GM12878 (cell line): ENCODE results near the gene MYO16. TPM values are rescaled to one million over a fixed set of nuclear protein-coding genes. Genes with fewer than 3 reads are reported as not detected.
A peak's percentile ranks its signal among the peaks of the same experiment; 100 is the strongest.

Experiments
- ATAC-seq: fragments of 200-7000 bp; cut with Tn5 transposase; 3 replicates; pipeline ENCODE4 v1.9.1; 2020; ENCODE audit warnings: mild to moderate bottlenecking, moderate library complexity
- BruUV-seq: library from RNA; stranded (reverse); fragments of 400-500 nt; replicated peaks from 2 replicates; lab custom pipeline; 2021; lab: Mats Ljungman, UMichigan
- CTCF ChIA-PET: fragments of 300-600 bp; sonication (Branson Sonifier 250); formaldehyde crosslinking; extraction: SDS; loops from one replicate; lab custom pipeline; 2021; ENCODE audit warnings: inconsistent platforms; lab: Yijun Ruan, JAX
- POLR2A ChIA-PET: fragments of 350-600 bp; formaldehyde crosslinking; extraction: SDS; loops from one replicate; lab custom pipeline; 2021; ENCODE audit warnings: inconsistent platforms; lab: Charles Lee
- RAD21 ChIA-PET: fragments of 300-600 bp; sonication (Branson Sonifier 250); formaldehyde crosslinking; loops from one replicate; lab custom pipeline; 2023; ENCODE audit warnings: antibody characterized with exemption; ENCODE audit not compliant: unreplicated experiment; lab: Charles Lee
- SMC1A ChIA-PET: fragments of 300-600 bp; sonication (Branson Sonifier 250); formaldehyde crosslinking; loops from one replicate; lab custom pipeline; 2023; ENCODE audit not compliant: unreplicated experiment, uncharacterized antibody; lab: Charles Lee
- DNase-seq: peaks from one replicate; pipeline ENCODE4 v3.0.0-alpha.2; 2011; ENCODE audit warnings: low read depth, low spot score
- FAIRE-seq: peaks from 3 replicates; lab custom pipeline; 2011; peaks lifted over from hg19 to GRCh38; lab: Jason Lieb, UNC
- H2AFZ ChIP-seq: 2 replicates; pipeline ENCODE4 v1.6.0; 2011; ENCODE audit warnings: low read depth, low read length, control low read depth; ENCODE audit not compliant: control insufficient read depth
- H3K27ac ChIP-seq: 2 replicates; pipeline ENCODE4 v1.5.1; 2011; ENCODE audit warnings: control low read depth; ENCODE audit not compliant: control insufficient read depth, insufficient read depth
- H3K27me3 ChIP-seq, 2 experiments: replicated peaks in 1 of 2; 2 replicates each; pipeline versions ENCODE4 v1.6.0 to v1.6.1; 2011; ENCODE audit warnings: low read length in 1 of 2; ENCODE audit not compliant: control insufficient read depth in 2 of 2, insufficient read depth in 2 of 2
- H3K36me3 ChIP-seq, 2 experiments: 2 replicates each; pipeline ENCODE4 v1.5.1; 2011; ENCODE audit warnings: low read length in 1 of 2; ENCODE audit not compliant: control insufficient read depth in 2 of 2, insufficient read depth in 2 of 2
- H3K4me1 ChIP-seq: 2 replicates; pipeline ENCODE4 v1.6.1; 2011; ENCODE audit warnings: mild to moderate bottlenecking, low read length, moderate library complexity, mixed read lengths; ENCODE audit not compliant: control insufficient read depth, insufficient read depth
- H3K4me2 ChIP-seq: 2 replicates; pipeline ENCODE4 v1.6.0; 2011; ENCODE audit warnings: control low read depth; ENCODE audit not compliant: control insufficient read depth, insufficient read depth
- H3K4me3 ChIP-seq: fragments of 200-600 bp; sonication (generic); 2 replicates; pipeline ENCODE4 v1.5.1; 2016
- H3K79me2 ChIP-seq: 2 replicates; pipeline ENCODE4 v1.6.0; 2011; ENCODE audit warnings: low read length; ENCODE audit not compliant: control insufficient read depth, insufficient read depth
- H3K9ac ChIP-seq: 2 replicates; pipeline ENCODE4 v1.8.0; 2011; ENCODE audit warnings: low read length, control low read depth, mixed read lengths; ENCODE audit not compliant: control insufficient read depth, insufficient read depth
- H3K9me3 ChIP-seq: replicated peaks from 3 replicates; pipeline ENCODE4 v1.5.1; 2011; ENCODE audit warnings: mild to moderate bottlenecking, low read length; ENCODE audit not compliant: control insufficient read depth, insufficient read depth
- H4K20me1 ChIP-seq: 2 replicates; pipeline ENCODE4 v1.6.0; 2011; ENCODE audit not compliant: control insufficient read depth, insufficient read depth
- BACH1 ChIP-seq: fragments of 450-650 bp; IDR thresholded peaks from 2 replicates; pipeline ENCODE4 v1.6.1; 2017; ENCODE audit warnings: mild to moderate bottlenecking, borderline replicate concordance
- CREM ChIP-seq: IDR thresholded peaks from 2 replicates; pipeline ENCODE4 v1.6.1; 2014; ENCODE audit warnings: antibody characterized with exemption, low read depth
- KAT2A ChIP-seq: conservative IDR thresholded peaks from 2 replicates; pipeline ENCODE4 v1.6.1; 2011; ENCODE audit warnings: low read depth, low read length; ENCODE audit not compliant: control insufficient read depth
- NFYB ChIP-seq: IDR thresholded peaks from 2 replicates; pipeline ENCODE4 v1.6.1; 2011; ENCODE audit warnings: low read depth, mild to moderate bottlenecking, low read length, improper control_type of control experiment, moderate library complexity; ENCODE audit not compliant: insufficient read depth
- SP1 ChIP-seq: IDR thresholded peaks from one replicate; pipeline ENCODE4 v1.6.1; 2011; ENCODE audit warnings: low read depth, low read length
- STAT3 ChIP-seq: IDR thresholded peaks from 2 replicates; pipeline ENCODE4 v1.6.1; 2011; ENCODE audit warnings: low read depth, low read length, improper control_type of control experiment
- ZNF274 ChIP-seq: IDR thresholded peaks from one replicate; pipeline ENCODE4 v1.8.0; 2011; ENCODE audit not compliant: insufficient read length, insufficient read depth
- WGBS: methylation state at CpG from one replicate; pipeline ENCODE4 v1.1.6; 2016; ENCODE audit warnings: low lambda C conversion rate; ENCODE audit not compliant: insufficient replicate concordance, insufficient coverage; ENCODE audit errors: missing lambda C conversion rate; 5-methylcytosine and 5-hydroxymethylcytosine counted together
- in situ Hi-C: fragments of 300-500 bp; cut with MboI; formaldehyde crosslinking; loops from 9 replicates; pipeline ENCODE4 v1.14.3; 2018; ENCODE audit warnings: mixed read lengths
- intact Hi-C: fragments of 100-400 bp; cut with micrococcal nuclease; formaldehyde crosslinking; loops from one replicate; pipeline ENCODE4 v1.14.2; 2022; ENCODE audit not compliant: unreplicated experiment
- polyA plus RNA-seq, 11 experiments: library from polyadenylated mRNA; depleted of rRNA in 4 of 11; unstranded in 6 of 11; stranded (reverse) in 5 of 11; fragments of >200 nt; fragmentation: Nextera tagmentation in 4 of 11; fragmentation: Illumina TruSeq in 1 of 11; extraction: Ambion mirVana in 4 of 11; extraction: Trizol in 1 of 11; gene quantifications; 1 replicate in 1 of 11; 2 replicates in 10 of 11; pipeline versions ENCODE4 v1.2.1 to v1.2.3, GENCODE V29; 2011 to 2016; ENCODE audit warnings: inconsistent platforms in 2 of 11, missing spikeins in 2 of 11, low read depth in 1 of 11
- total RNA-seq, 4 experiments: library from RNA; depleted of rRNA in 3 of 4; stranded (reverse); fragments of >200 nt in 3 of 4; fragmentation: Illumina TruSeq in 1 of 4; extraction: Trizol in 1 of 4; gene quantifications; 2 replicates each; pipeline versions ENCODE4 v1.2.1 to v1.2.3, GENCODE V29; 2013 to 2021
- TF ChIP-seq, protein P1 (sequence below): fragments of 450-650 bp; IDR thresholded peaks from 2 replicates; pipeline ENCODE4 v1.6.1; 2017; ENCODE audit warnings: mild to moderate bottlenecking
- TF ChIP-seq, protein P2 (sequence below): fragments of 450-650 bp; formaldehyde crosslinking; IDR thresholded peaks from 2 replicates; pipeline ENCODE4 v1.4.0; 2022; ENCODE audit warnings: mild to moderate bottlenecking, moderate library complexity
- TF ChIP-seq, protein P3 (sequence below): fragments of 450-650 bp; IDR thresholded peaks from 2 replicates; pipeline ENCODE4 v1.6.1; 2017; ENCODE audit warnings: low read depth, mild to moderate bottlenecking, moderate library complexity
- TF ChIP-seq, protein P4 (sequence below), 3 experiments: IDR thresholded peaks in 2 of 3; conservative IDR thresholded peaks in 1 of 3; 2 replicates each; pipeline ENCODE4 v1.5.1; 2011; ENCODE audit warnings: low read depth in 3 of 3, low read length in 3 of 3, mild to moderate bottlenecking in 3 of 3, control low read depth in 2 of 3, moderate library complexity in 2 of 3, inconsistent platforms in 1 of 3, mixed read lengths in 1 of 3; ENCODE audit not compliant: control insufficient read depth in 2 of 3, insufficient read depth in 1 of 3; ENCODE audit errors: extremely low read depth in 1 of 3
- TF ChIP-seq, protein P5 (sequence below): fragments of 450-650 bp; IDR thresholded peaks from 2 replicates; pipeline ENCODE4 v1.6.1; 2017; ENCODE audit warnings: mild to moderate bottlenecking, low read depth, inconsistent platforms; ENCODE audit not compliant: poor library complexity, severe bottlenecking

Gene MYO16
- total and polyA plus RNA-seq, 10 of the 15 experiments (the other 5 are each of a cell fraction or from before 2014, with no cell fraction given): under 0.01 to 1.7 (median 0.05) TPM; not detected in 4

DNA sequence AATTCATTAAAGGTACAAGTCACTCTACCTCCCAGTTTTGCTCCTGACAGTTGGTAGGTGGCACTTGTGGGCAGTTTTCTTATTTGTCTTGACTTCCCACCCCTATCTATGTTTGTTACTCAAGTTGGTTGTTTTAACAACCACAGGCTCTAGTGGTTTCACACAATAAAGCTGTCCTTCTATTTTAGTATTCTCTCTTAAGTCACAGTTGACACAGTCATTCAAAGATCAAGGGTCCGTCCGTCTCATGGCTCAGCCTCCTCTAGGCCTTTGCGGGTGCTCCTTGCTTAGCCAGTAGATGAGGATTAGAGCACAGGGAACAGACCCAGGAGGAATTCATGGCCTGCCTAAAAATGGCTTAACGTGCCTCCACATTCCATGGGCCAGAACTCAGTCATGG is 583.2 kb downstream of the MYO16 start:
- Histone ChIP-seq H3K4me3 (no peak overlapping the region), H3K9ac (no peak overlapping the region), H3K27ac (no peak overlapping the region), H4K20me1 (no peaks in the 10 kb centered on the region), H2AFZ (no peak overlapping the region), H3K36me3 (no peaks in the 10 kb centered on the region), H3K4me2 (no peak overlapping the region), H3K4me1 (no peaks in the 10 kb centered on the region), H3K79me2 (no peaks in the 10 kb centered on the region), H3K9me3 (no peaks in the 10 kb centered on the region), H3K27me3 (no peaks in the 10 kb centered on the region)
- intact Hi-C loops (no loop called here), in situ Hi-C loops (no loop called here)
- ATAC-seq: peak; percentile 91
- no peak for DNase-seq
- ChIA-PET SMC1A (interaction anchor here (3.4 kb wide), 1 partner anchor 51 kb away, joined by 14 read pairs; no protein-coding TSS in a partner anchor), CTCF (no interaction called here), RAD21 (interaction anchor here (2.9 kb wide), 1 partner anchor 50 kb away, joined by 11 read pairs; no protein-coding TSS in a partner anchor), POLR2A (interaction anchor here (0.6 kb wide), 1 partner anchor 56 kb away, joined by 7 read pairs; no protein-coding TSS in a partner anchor)
- 46% methylated on average over 4 of the region's 4 CpGs for WGBS
- no peak for FAIRE-seq
- BruUV-seq: no TSS peak
- TF ChIP-seq BACH1 (no peak), SP1 (no peak), ZNF274 (no peak), KAT2A (no peak), NFYB (no peak), STAT3 (no peak), CREM (no peak)
- TF ChIP-seq, protein P1, sequence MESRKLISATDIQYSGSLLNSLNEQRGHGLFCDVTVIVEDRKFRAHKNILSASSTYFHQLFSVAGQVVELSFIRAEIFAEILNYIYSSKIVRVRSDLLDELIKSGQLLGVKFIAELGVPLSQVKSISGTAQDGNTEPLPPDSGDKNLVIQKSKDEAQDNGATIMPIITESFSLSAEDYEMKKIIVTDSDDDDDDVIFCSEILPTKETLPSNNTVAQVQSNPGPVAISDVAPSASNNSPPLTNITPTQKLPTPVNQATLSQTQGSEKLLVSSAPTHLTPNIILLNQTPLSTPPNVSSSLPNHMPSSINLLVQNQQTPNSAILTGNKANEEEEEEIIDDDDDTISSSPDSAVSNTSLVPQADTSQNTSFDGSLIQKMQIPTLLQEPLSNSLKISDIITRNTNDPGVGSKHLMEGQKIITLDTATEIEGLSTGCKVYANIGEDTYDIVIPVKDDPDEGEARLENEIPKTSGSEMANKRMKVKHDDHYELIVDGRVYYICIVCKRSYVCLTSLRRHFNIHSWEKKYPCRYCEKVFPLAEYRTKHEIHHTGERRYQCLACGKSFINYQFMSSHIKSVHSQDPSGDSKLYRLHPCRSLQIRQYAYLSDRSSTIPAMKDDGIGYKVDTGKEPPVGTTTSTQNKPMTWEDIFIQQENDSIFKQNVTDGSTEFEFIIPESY: no peak
- TF ChIP-seq, protein P2, sequence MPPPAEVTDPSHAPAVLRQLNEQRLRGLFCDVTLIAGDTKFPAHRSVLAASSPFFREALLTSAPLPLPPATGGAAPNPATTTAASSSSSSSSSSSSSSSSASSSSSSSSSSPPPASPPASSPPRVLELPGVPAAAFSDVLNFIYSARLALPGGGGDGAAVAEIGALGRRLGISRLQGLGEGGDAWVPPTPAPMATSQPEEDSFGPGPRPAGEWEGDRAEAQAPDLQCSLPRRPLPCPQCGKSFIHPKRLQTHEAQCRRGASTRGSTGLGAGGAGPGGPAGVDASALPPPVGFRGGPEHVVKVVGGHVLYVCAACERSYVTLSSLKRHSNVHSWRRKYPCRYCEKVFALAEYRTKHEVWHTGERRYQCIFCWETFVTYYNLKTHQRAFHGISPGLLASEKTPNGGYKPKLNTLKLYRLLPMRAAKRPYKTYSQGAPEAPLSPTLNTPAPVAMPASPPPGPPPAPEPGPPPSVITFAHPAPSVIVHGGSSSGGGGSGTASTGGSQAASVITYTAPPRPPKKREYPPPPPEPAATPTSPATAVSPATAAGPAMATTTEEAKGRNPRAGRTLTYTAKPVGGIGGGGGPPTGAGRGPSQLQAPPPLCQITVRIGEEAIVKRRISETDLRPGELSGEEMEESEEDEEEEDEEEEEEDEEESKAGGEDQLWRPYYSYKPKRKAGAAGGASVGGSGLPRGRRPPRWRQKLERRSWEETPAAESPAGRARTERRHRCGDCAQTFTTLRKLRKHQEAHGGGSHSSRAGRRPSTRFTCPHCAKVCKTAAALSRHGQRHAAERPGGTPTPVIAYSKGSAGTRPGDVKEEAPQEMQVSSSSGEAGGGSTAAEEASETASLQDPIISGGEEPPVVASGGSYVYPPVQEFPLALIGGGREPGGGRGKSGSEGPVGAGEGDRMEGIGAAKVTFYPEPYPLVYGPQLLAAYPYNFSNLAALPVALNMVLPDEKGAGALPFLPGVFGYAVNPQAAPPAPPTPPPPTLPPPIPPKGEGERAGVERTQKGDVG (CRISPR knock-in tag): no peak
- TF ChIP-seq, protein P3, sequence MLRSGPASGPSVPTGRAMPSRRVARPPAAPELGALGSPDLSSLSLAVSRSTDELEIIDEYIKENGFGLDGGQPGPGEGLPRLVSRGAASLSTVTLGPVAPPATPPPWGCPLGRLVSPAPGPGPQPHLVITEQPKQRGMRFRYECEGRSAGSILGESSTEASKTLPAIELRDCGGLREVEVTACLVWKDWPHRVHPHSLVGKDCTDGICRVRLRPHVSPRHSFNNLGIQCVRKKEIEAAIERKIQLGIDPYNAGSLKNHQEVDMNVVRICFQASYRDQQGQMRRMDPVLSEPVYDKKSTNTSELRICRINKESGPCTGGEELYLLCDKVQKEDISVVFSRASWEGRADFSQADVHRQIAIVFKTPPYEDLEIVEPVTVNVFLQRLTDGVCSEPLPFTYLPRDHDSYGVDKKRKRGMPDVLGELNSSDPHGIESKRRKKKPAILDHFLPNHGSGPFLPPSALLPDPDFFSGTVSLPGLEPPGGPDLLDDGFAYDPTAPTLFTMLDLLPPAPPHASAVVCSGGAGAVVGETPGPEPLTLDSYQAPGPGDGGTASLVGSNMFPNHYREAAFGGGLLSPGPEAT: 0 out of 2 replicates have a peak, but pooled peaks have one; percentile 42
- TF ChIP-seq, protein P4, sequence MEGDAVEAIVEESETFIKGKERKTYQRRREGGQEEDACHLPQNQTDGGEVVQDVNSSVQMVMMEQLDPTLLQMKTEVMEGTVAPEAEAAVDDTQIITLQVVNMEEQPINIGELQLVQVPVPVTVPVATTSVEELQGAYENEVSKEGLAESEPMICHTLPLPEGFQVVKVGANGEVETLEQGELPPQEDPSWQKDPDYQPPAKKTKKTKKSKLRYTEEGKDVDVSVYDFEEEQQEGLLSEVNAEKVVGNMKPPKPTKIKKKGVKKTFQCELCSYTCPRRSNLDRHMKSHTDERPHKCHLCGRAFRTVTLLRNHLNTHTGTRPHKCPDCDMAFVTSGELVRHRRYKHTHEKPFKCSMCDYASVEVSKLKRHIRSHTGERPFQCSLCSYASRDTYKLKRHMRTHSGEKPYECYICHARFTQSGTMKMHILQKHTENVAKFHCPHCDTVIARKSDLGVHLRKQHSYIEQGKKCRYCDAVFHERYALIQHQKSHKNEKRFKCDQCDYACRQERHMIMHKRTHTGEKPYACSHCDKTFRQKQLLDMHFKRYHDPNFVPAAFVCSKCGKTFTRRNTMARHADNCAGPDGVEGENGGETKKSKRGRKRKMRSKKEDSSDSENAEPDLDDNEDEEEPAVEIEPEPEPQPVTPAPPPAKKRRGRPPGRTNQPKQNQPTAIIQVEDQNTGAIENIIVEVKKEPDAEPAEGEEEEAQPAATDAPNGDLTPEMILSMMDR (IDR thresholded peaks at IDR 0.05 in 2 of 3, conservative IDR thresholded peaks at IDR 0.05 in 1 of 3; ENCODE audit: control insufficient read depth in 2 of 3, extremely low read depth in 1 of 3, insufficient read depth in 1 of 3, low read depth in 3 of 3, low read length in 3 of 3): 0 out of 6 replicates have a peak, but pooled peaks of 1 of the 3 experiments have one; percentile 0
- TF ChIP-seq, protein P5, sequence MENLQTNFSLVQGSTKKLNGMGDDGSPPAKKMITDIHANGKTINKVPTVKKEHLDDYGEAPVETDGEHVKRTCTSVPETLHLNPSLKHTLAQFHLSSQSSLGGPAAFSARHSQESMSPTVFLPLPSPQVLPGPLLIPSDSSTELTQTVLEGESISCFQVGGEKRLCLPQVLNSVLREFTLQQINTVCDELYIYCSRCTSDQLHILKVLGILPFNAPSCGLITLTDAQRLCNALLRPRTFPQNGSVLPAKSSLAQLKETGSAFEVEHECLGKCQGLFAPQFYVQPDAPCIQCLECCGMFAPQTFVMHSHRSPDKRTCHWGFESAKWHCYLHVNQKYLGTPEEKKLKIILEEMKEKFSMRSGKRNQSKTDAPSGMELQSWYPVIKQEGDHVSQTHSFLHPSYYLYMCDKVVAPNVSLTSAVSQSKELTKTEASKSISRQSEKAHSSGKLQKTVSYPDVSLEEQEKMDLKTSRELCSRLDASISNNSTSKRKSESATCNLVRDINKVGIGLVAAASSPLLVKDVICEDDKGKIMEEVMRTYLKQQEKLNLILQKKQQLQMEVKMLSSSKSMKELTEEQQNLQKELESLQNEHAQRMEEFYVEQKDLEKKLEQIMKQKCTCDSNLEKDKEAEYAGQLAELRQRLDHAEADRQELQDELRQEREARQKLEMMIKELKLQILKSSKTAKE: no peak
